Activated CD4-positive, alpha-beta memory T cell treated with anti-CD3 and anti-CD28 coated beads for 36 hours (primary cell): Measurements from ENCODE around the gene BPTF. TPM values are rescaled to one million over a fixed set of nuclear protein-coding genes. Genes with fewer than 3 reads are reported as not detected.
A peak's percentile ranks its signal among the peaks of the same experiment; 100 is the strongest.
"Not testable (repeated sequence)": the region's sequence is repeated elsewhere in the genome, so short reads cannot be mapped to it uniquely, and the experiment has no call there.

Source experiments
- CTCF ChIA-PET: fragments of 350-600 bp; sonication (Branson Sonifier 250); formaldehyde crosslinking; loops from one replicate; lab custom pipeline; 2021; ENCODE audit warnings: antibody characterized with exemption, inconsistent platforms; lab: Charles Lee
- POLR2A ChIA-PET: fragments of 350-600 bp; sonication (Branson Sonifier 250); formaldehyde crosslinking; loops from one replicate; lab custom pipeline; 2021; ENCODE audit warnings: antibody characterized with exemption; lab: Charles Lee
- DNase-seq: peaks from one replicate; pipeline ENCODE4 v3.0.0-alpha.2; 2020
- H3K27ac Mint-ChIP-seq: one replicate; pipeline ENCODE4 v1.8.0; 2021; ENCODE audit warnings: mixed read lengths
- H3K27me3 Mint-ChIP-seq: one replicate; pipeline ENCODE4 v1.8.0; 2021; ENCODE audit warnings: mixed read lengths
- H3K36me3 Mint-ChIP-seq: one replicate; pipeline ENCODE4 v1.8.0; 2021; ENCODE audit warnings: mixed read lengths
- H3K4me1 Mint-ChIP-seq: one replicate; pipeline ENCODE4 v1.8.0; 2021; ENCODE audit warnings: low read depth, mixed read lengths
- H3K4me3 Mint-ChIP-seq: one replicate; pipeline ENCODE4 v1.8.0; 2021; ENCODE audit warnings: mild to moderate bottlenecking, mixed read lengths
- H3K9me3 Mint-ChIP-seq: one replicate; pipeline ENCODE4 v1.8.0; 2021; ENCODE audit warnings: mixed read lengths
- intact Hi-C: fragments of 100-400 bp; cut with micrococcal nuclease; formaldehyde crosslinking; loops from one replicate; pipeline ENCODE4 v1.15.1; 2023
- total RNA-seq, 2 experiments: library from RNA; stranded (reverse); gene quantifications; one replicate each; pipeline ENCODE4 v1.2.3, GENCODE V29; 2021

The BPTF gene
- total RNA-seq, 2 experiments from 2014 or later, result 67.6 to 71.4 TPM

- DNase-seq, result no peak
- peaks cover 55% of the 10 kb centered on the region for H3K4me1 Mint-ChIP-seq
- peaks cover 13% of the 10 kb centered on the region for H3K36me3 Mint-ChIP-seq
- H3K9me3 Mint-ChIP-seq, result no peaks in the 10 kb centered on the region
- no peaks in the 10 kb centered on the region for H3K27me3 Mint-ChIP-seq
- ChIA-PET POLR2A (interaction anchor here (0.6 to 1.0 kb wide), 2 partner anchors 61 to 77 kb away, joined by 3 to 4 read pairs; no protein-coding TSS in a partner anchor), CTCF (interaction anchor here (1.2 kb wide), 1 partner anchor 27 kb away, joined by 3 read pairs; no protein-coding TSS in a partner anchor)
- no peak overlapping the region for H3K4me3 Mint-ChIP-seq
- peak overlapping the region; percentile 73 for H3K27ac Mint-ChIP-seq
- intact Hi-C loops, result loop anchor here (2.0 kb wide), 1 partner anchor 37 kb away; no protein-coding TSS in a partner anchor
Measured at GRCh38 chr17:67863624-67864247, 38.4 kb downstream of the BPTF start.

DNA sequence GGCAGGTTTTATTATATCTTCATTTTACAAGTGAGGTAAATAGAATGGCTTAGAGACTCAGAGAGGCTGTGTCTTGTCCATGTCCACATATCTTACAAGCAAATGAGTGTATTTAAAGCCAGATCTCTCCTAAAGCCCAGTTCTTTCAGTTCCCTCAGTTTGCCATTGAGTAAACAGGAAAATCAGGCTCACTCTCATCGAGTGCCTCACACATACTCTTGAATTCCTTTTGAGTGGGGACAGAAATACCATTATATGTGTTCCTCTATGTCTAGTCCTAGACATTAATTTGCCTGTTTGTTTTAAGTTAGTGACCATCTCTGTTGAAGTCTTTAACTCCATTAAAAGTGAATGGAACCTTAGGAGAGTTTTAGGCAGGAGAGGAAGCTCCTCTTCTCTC is 40.1 kb downstream of the BPTF start:
- CTCF ChIA-PET, result no interaction called here
- intact Hi-C loops, result no loop called here
- H3K36me3 Mint-ChIP-seq, result peaks cover 16% of the 10 kb centered on the region
- DNase-seq, result no peak
- no peak overlapping the region for H3K27ac Mint-ChIP-seq
- H3K9me3 Mint-ChIP-seq, result no peaks in the 10 kb centered on the region
- POLR2A ChIA-PET, result no interaction called here
- no peaks in the 10 kb centered on the region for H3K27me3 Mint-ChIP-seq
- no peak overlapping the region for H3K4me3 Mint-ChIP-seq
- H3K4me1 Mint-ChIP-seq, result peaks cover 45% of the 10 kb centered on the region

GRCh38 chr17:67867591-67867990 is 42.3 kb downstream of the BPTF start:
- CTCF ChIA-PET, result no interaction called here
- DNase-seq, result no peak
- Mint-ChIP-seq H3K27me3 (no peaks in the 10 kb centered on the region), H3K27ac (no peak overlapping the region), H3K4me1 (peaks cover 32% of the 10 kb centered on the region), H3K4me3 (no peak overlapping the region), H3K36me3 (peaks cover 14% of the 10 kb centered on the region), H3K9me3 (no peaks in the 10 kb centered on the region)
- POLR2A ChIA-PET, result no interaction called here
- intact Hi-C loops, result no loop called here

- H3K9me3 Mint-ChIP-seq, result no peaks in the 10 kb centered on the region
- DNase-seq, result no peak
- H3K4me1 Mint-ChIP-seq, result peaks cover 26% of the 10 kb centered on the region
- CTCF ChIA-PET, result interaction anchor here (0.8 kb wide), 1 partner anchor 30 kb away, joined by 4 read pairs; no protein-coding TSS in a partner anchor
- H3K36me3 Mint-ChIP-seq, result peaks cover 14% of the 10 kb centered on the region
- H3K4me3 Mint-ChIP-seq, result no peak overlapping the region
- intact Hi-C loops, result no loop called here
- no peaks in the 10 kb centered on the region for H3K27me3 Mint-ChIP-seq
- POLR2A ChIA-PET, result no interaction called here
- H3K27ac Mint-ChIP-seq, result no peak overlapping the region
Measured at GRCh38 chr17:67868176-67868575, 42.9 kb downstream of the BPTF start.

DNA sequence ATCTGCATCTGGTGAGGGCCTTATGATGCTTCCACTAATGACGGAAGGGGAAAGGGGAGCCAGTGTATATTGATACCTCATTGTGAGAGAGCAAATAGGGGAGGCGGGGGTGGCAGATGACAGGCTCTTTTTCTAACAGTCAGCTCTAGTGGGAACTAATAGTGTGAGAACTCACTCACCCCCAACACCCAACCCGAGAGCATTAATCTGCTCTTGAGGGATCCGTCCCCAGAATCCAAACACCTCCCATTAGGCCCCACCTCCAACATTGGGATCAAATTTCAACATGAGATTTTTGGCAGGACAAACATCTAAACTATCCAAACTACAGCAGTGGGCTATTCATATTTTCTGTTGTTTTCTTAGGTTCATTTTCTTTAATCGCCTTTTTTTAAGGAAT is 54.4 kb downstream of the BPTF start:
- Mint-ChIP-seq H3K27me3 (no peaks in the 10 kb centered on the region), H3K4me1 (no peaks in the 10 kb centered on the region), H3K36me3 (peaks cover 7% of the 10 kb centered on the region), H3K4me3 (no peak overlapping the region), H3K27ac (no peak overlapping the region), H3K9me3 (no peaks in the 10 kb centered on the region)
- POLR2A ChIA-PET, result no interaction called here
- CTCF ChIA-PET, result no interaction called here
- intact Hi-C loops, result no loop called here
- no peak for DNase-seq

DNA sequence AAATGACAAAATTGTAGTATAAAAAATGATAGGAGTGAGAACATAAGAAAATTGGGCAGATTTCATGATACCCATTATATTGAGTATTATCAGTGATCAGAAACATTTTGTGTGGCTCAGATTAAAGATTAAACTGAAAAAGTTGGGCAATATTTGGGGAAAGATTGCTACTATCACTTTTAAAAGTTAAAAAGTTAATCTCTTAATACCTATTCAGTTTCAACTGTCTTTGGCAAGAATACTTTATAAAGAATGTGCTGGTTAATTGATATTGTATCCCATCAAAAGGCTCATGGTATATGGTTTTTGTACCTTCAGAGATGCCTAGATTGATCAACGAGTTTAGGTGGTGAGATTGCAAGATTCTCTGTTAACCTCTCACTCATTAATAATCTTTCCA is 55.8 kb downstream of the BPTF start:
- H3K4me1 Mint-ChIP-seq, result no peaks in the 10 kb centered on the region
- intact Hi-C loops, result no loop called here
- H3K4me3 Mint-ChIP-seq, result no peak overlapping the region
- peaks cover 9% of the 10 kb centered on the region for H3K36me3 Mint-ChIP-seq
- ChIA-PET CTCF (no interaction called here), POLR2A (no interaction called here)
- DNase-seq, result no peak
- no peaks in the 10 kb centered on the region for H3K9me3 Mint-ChIP-seq
- H3K27me3 Mint-ChIP-seq, result no peaks in the 10 kb centered on the region
- no peak overlapping the region for H3K27ac Mint-ChIP-seq

GRCh38 chr17:67884741-67885140 is 59.4 kb downstream of the BPTF start:
- DNase-seq, result no peak
- ChIA-PET CTCF (interaction anchor here (0.6 kb wide), 1 partner anchor 516 kb away, joined by 4 read pairs; no protein-coding TSS in a partner anchor), POLR2A (no interaction called here)
- H3K4me1 Mint-ChIP-seq, result no peaks in the 10 kb centered on the region
- peaks cover 12% of the 10 kb centered on the region for H3K36me3 Mint-ChIP-seq
- intact Hi-C loops, result no loop called here
- H3K27ac Mint-ChIP-seq, result no peak overlapping the region
- no peaks in the 10 kb centered on the region for H3K27me3 Mint-ChIP-seq
- no peaks in the 10 kb centered on the region for H3K9me3 Mint-ChIP-seq
- H3K4me3 Mint-ChIP-seq, result no peak overlapping the region

- Mint-ChIP-seq H3K4me1 (no peaks in the 10 kb centered on the region), H3K27me3 (no peaks in the 10 kb centered on the region), H3K36me3 (peaks cover 19% of the 10 kb centered on the region), H3K4me3 (no peak overlapping the region), H3K9me3 (no peaks in the 10 kb centered on the region), H3K27ac (no peak overlapping the region)
- intact Hi-C loops, result no loop called here
- CTCF ChIA-PET, result interaction anchor here (0.8 kb wide), 1 partner anchor 28 kb away, joined by 3 read pairs; no protein-coding TSS in a partner anchor
- POLR2A ChIA-PET, result no interaction called here
- no peak for DNase-seq
Measured at GRCh38 chr17:67891481-67892119, 66.3 kb downstream of the BPTF start.

DNA sequence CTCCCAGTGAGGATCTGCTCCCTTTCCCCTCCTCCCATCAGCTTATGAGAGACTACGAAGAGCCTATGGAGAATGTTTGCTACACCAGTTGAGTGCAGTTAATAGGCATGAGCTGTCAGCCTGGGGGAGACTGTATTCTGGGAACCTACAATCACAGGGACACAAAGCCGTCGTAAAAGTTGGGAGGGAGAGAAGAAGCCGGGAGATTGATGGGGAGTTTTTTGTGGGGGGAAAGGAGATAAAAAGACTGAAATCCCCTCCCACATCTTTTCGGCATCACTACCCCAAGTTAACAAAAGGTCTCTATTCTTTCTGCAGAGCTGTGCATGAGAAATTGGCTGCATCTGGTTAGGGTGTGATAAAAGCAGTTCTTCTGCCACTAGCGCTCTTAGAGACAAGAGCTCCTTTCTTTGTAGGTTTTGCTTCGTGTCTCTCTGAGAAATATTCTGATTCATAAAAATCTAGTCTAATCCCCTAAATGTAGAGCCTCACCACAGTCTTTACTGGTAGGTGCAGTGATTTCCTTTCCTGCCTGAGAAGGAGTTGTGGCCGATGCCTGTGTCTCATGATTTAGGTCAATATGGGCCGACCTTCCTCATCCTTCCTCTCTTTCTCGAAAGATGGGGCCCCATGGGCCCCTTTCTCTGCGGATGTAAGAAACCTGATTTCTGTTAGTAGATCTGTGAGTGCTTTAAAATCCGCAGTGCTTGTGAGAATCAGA is 77.4 kb downstream of the BPTF start:
- POLR2A ChIA-PET, result no interaction called here
- no peaks in the 10 kb centered on the region for H3K4me1 Mint-ChIP-seq
- H3K4me3 Mint-ChIP-seq, result no peak overlapping the region
- H3K36me3 Mint-ChIP-seq, result peaks cover 24% of the 10 kb centered on the region
- H3K27ac Mint-ChIP-seq, result no peak overlapping the region
- H3K27me3 Mint-ChIP-seq, result no peaks in the 10 kb centered on the region
- no peaks in the 10 kb centered on the region for H3K9me3 Mint-ChIP-seq
- intact Hi-C loops, result no loop called here
- DNase-seq, result no peak
- CTCF ChIA-PET, result no interaction called here

- CTCF ChIA-PET, H3K4me3 Mint-ChIP-seq, POLR2A ChIA-PET, H3K4me1 Mint-ChIP-seq, H3K9me3 Mint-ChIP-seq, H3K27me3 Mint-ChIP-seq, intact Hi-C loops, H3K27ac Mint-ChIP-seq, DNase-seq: not testable (repeated sequence)
- peaks cover 26% of the 10 kb centered on the region for H3K36me3 Mint-ChIP-seq
Measured at GRCh38 chr17:67905298-67905697, 80.0 kb downstream of the BPTF start.

DNA sequence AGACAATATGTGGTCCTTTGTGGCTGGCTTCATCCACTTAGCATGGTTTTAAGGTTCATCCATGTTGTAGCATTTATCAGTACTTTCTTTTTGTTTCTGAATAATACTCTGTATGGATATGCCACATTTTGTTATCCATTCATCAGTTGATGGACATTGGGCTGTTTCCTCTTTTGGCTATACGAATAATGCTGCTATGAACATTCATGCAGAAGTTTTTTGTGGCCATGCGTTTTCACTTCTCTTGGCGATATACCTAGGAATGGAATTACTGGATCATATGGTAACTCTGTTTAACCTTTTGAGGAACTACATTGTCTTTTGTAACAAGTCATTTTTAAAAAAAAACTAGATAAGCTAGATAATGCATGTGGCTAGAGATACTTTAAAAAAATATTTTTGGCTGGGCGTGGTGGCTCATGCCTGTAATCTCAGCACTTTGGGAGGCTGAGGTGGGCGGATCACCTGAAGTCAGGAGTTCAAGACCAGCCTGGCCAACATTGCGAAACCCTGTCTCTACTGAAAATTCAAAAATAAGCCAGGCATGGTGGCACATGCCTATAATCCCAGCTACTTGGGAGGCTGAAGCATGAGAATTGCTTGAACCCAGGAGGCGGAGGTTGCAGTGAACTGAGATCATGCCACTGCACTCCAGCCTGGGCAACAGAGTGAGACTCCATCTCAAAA is 85.0 kb downstream of the BPTF start:
- peaks cover 25% of the 10 kb centered on the region for H3K4me1 Mint-ChIP-seq
- H3K4me3 Mint-ChIP-seq, H3K27ac Mint-ChIP-seq, POLR2A ChIA-PET, H3K27me3 Mint-ChIP-seq, DNase-seq, H3K9me3 Mint-ChIP-seq: not testable (repeated sequence)
- intact Hi-C loops, result loop anchor here (5.0 kb wide), 1 partner anchor 83 kb away; the partner anchor contains the start of gene BPTF
- peaks cover 37% of the 10 kb centered on the region for H3K36me3 Mint-ChIP-seq
- CTCF ChIA-PET, result interaction anchor here (0.6 kb wide), 2 partner anchors 62 to 71 kb away, joined by 3 to 4 read pairs; no protein-coding TSS in a partner anchor
